SK-N-SH treated with all-trans-retinoic acid at 6 μM for 48 hours (cell line): ENCODE results near the gene FOXL3.
"Not testable (repeated sequence)": the region's sequence is repeated elsewhere in the genome, so short reads cannot be mapped to it uniquely, and the experiment has no call there.

ENCODE experiments used
- ATAC-seq: fragments of 200-7000 bp; cut with Tn5 transposase; 3 replicates; pipeline ENCODE4 v1.9.1; 2020; ENCODE audit warnings: mild to moderate bottlenecking, moderate library complexity
- ARNTL ChIP-seq: fragments of 450-650 bp; formaldehyde crosslinking; IDR thresholded peaks from 2 replicates; pipeline ENCODE4 v1.5.0; 2020; ENCODE audit warnings: low read depth, mild to moderate bottlenecking, moderate library complexity, borderline replicate concordance
- BACH2 ChIP-seq: fragments of 250-450 bp; sonication (Bioruptor Pico); IDR thresholded peaks from 2 replicates; pipeline ENCODE4 v1.9.0; 2021; ENCODE audit warnings: mild to moderate bottlenecking, borderline replicate concordance
- CSDC2 ChIP-seq: fragments of 250-450 bp; sonication (Bioruptor Pico); IDR thresholded peaks from 2 replicates; pipeline ENCODE4 v1.5.0; 2020; ENCODE audit warnings: mild to moderate bottlenecking, moderate library complexity
- ESRRG ChIP-seq: fragments of 250-450 bp; sonication (Bioruptor Pico); IDR thresholded peaks from 2 replicates; pipeline ENCODE4 v1.6.1; 2021; ENCODE audit warnings: mild to moderate bottlenecking
- GLIS3 ChIP-seq: fragments of 250-450 bp; sonication (Bioruptor Pico); IDR thresholded peaks from 2 replicates; pipeline ENCODE4 v1.5.0; 2020; ENCODE audit warnings: mild to moderate bottlenecking, moderate library complexity
- ISL1 ChIP-seq: fragments of 250-450 bp; sonication (Bioruptor Pico); IDR thresholded peaks from 2 replicates; pipeline ENCODE4 v2.1.2; 2022; ENCODE audit warnings: mild to moderate bottlenecking, moderate library complexity
- OSR1 ChIP-seq: fragments of 250-450 bp; sonication (Bioruptor Pico); IDR thresholded peaks from 2 replicates; pipeline ENCODE4 v1.8.0; 2022; ENCODE audit warnings: moderate library complexity, mild to moderate bottlenecking, inconsistent platforms
- PPARA ChIP-seq: fragments of 250-450 bp; sonication (Bioruptor Pico); IDR thresholded peaks from 2 replicates; pipeline ENCODE4 v1.5.0; 2020; ENCODE audit warnings: mild to moderate bottlenecking, borderline replicate concordance
- SNAI2 ChIP-seq: fragments of 250-450 bp; sonication (Bioruptor Pico); IDR thresholded peaks from 2 replicates; pipeline ENCODE4 v1.5.0; 2020; ENCODE audit warnings: mild to moderate bottlenecking, moderate library complexity
- TCF4 ChIP-seq: fragments of 250-450 bp; sonication (Bioruptor Pico); IDR thresholded peaks from 2 replicates; pipeline ENCODE4 v1.8.0; 2021; ENCODE audit warnings: mild to moderate bottlenecking, moderate library complexity, borderline replicate concordance
- TOX ChIP-seq: fragments of 250-450 bp; sonication (Bioruptor Pico); IDR thresholded peaks from 2 replicates; pipeline ENCODE4 v1.8.0; 2021; ENCODE audit warnings: mild to moderate bottlenecking, moderate library complexity, borderline replicate concordance
- ZC3H10 ChIP-seq: fragments of 250-450 bp; sonication (Bioruptor Pico); IDR thresholded peaks from 2 replicates; pipeline ENCODE4 v1.5.1; 2021; ENCODE audit warnings: mild to moderate bottlenecking, moderate library complexity
- ZFP3 ChIP-seq: fragments of 250-450 bp; sonication (Bioruptor Pico); IDR thresholded peaks from 2 replicates; pipeline ENCODE4 v1.5.0; 2020; ENCODE audit warnings: mild to moderate bottlenecking, moderate library complexity
- ZFP30 ChIP-seq: fragments of 450-650 bp; formaldehyde crosslinking; IDR thresholded peaks from 2 replicates; pipeline ENCODE4 v1.5.0; 2022; ENCODE audit warnings: mild to moderate bottlenecking, moderate library complexity
- ZNF565 ChIP-seq: fragments of 450-650 bp; formaldehyde crosslinking; conservative IDR thresholded peaks from 2 replicates; pipeline ENCODE4 v1.5.0; 2020; ENCODE audit warnings: low read depth, mild to moderate bottlenecking, moderate library complexity
- ZNF70 ChIP-seq: fragments of 450-650 bp; formaldehyde crosslinking; IDR thresholded peaks from 2 replicates; pipeline ENCODE4 v1.5.0; 2020; ENCODE audit warnings: mild to moderate bottlenecking, moderate library complexity
- ZNF8 ChIP-seq: fragments of 450-650 bp; formaldehyde crosslinking; IDR thresholded peaks from 2 replicates; pipeline ENCODE4 v1.5.0; 2020; ENCODE audit warnings: mild to moderate bottlenecking, moderate library complexity
- TF ChIP-seq, protein P1 (sequence below): fragments of 250-450 bp; sonication (Bioruptor Pico); IDR thresholded peaks from 2 replicates; pipeline ENCODE4 v1.5.1; 2021; ENCODE audit warnings: mild to moderate bottlenecking, moderate library complexity
- TF ChIP-seq, protein P2 (sequence below): fragments of 250-450 bp; sonication (Bioruptor Pico); IDR thresholded peaks from 2 replicates; pipeline ENCODE4 v1.5.0; 2020; ENCODE audit warnings: mild to moderate bottlenecking, moderate library complexity
- TF ChIP-seq, protein P3 (sequence below): fragments of 250-450 bp; sonication (Bioruptor Pico); IDR thresholded peaks from 2 replicates; pipeline ENCODE4 v1.8.0; 2020; ENCODE audit warnings: mild to moderate bottlenecking, moderate library complexity, borderline replicate concordance
- TF ChIP-seq, protein P4 (sequence below): fragments of 250-450 bp; sonication (Bioruptor Pico); IDR thresholded peaks from 2 replicates; pipeline ENCODE4 v1.5.1; 2020; ENCODE audit warnings: low read depth, mild to moderate bottlenecking, moderate library complexity

FOXL3 gene

DNA sequence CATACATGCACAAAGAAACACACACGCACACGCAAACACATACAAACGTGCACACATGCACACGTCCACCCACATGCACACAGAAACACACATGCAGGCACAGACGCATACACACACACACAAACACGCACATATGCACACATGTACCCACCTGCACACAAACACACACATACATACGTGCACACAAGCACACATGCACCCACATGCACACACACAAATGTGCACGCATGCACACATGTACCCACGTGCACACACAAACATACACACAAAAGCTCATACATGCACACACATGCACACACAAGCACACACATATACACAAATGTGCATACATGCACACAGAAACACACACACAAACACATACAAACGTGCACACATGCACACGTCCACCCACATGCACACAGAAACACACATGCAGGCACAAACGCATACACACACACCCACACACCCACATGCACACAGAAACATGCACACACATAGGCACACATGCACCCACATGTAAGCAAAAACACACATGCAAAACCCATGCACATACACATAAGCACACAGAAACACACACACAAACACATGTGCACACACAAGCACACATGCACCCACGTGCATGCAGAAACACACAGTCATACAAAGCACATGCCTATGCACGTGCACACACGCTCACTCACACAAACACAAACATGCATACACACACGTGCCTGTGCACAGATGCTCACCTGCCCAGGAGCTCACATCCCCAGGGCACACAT is 44.8 kb downstream of the FOXL3 start:
- ATAC-seq = no peak
- TF ChIP-seq, protein P1, sequence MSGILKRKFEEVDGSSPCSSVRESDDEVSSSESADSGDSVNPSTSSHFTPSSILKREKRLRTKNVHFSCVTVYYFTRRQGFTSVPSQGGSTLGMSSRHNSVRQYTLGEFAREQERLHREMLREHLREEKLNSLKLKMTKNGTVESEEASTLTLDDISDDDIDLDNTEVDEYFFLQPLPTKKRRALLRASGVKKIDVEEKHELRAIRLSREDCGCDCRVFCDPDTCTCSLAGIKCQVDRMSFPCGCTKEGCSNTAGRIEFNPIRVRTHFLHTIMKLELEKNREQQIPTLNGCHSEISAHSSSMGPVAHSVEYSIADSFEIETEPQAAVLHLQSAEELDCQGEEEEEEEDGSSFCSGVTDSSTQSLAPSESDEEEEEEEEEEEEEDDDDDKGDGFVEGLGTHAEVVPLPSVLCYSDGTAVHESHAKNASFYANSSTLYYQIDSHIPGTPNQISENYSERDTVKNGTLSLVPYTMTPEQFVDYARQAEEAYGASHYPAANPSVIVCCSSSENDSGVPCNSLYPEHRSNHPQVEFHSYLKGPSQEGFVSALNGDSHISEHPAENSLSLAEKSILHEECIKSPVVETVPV (CRISPR knock-in tag) = no peak
- no peak for TF ChIP-seq TOX (CRISPR knock-in tag)
- TF ChIP-seq PPARA (CRISPR knock-in tag) = no peak
- no peak for TF ChIP-seq ISL1
- TF ChIP-seq, protein P2, sequence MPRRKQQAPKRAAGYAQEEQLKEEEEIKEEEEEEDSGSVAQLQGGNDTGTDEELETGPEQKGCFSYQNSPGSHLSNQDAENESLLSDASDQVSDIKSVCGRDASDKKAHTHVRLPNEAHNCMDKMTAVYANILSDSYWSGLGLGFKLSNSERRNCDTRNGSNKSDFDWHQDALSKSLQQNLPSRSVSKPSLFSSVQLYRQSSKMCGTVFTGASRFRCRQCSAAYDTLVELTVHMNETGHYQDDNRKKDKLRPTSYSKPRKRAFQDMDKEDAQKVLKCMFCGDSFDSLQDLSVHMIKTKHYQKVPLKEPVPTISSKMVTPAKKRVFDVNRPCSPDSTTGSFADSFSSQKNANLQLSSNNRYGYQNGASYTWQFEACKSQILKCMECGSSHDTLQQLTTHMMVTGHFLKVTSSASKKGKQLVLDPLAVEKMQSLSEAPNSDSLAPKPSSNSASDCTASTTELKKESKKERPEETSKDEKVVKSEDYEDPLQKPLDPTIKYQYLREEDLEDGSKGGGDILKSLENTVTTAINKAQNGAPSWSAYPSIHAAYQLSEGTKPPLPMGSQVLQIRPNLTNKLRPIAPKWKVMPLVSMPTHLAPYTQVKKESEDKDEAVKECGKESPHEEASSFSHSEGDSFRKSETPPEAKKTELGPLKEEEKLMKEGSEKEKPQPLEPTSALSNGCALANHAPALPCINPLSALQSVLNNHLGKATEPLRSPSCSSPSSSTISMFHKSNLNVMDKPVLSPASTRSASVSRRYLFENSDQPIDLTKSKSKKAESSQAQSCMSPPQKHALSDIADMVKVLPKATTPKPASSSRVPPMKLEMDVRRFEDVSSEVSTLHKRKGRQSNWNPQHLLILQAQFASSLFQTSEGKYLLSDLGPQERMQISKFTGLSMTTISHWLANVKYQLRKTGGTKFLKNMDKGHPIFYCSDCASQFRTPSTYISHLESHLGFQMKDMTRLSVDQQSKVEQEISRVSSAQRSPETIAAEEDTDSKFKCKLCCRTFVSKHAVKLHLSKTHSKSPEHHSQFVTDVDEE (CRISPR knock-in tag) = no peak
- no peak for TF ChIP-seq ARNTL (CRISPR knock-in tag)
- TF ChIP-seq GLIS3 = no peak
- no peak for TF ChIP-seq ZNF8 (CRISPR knock-in tag)
- TF ChIP-seq ZFP3 (CRISPR knock-in tag) = no peak

DNA sequence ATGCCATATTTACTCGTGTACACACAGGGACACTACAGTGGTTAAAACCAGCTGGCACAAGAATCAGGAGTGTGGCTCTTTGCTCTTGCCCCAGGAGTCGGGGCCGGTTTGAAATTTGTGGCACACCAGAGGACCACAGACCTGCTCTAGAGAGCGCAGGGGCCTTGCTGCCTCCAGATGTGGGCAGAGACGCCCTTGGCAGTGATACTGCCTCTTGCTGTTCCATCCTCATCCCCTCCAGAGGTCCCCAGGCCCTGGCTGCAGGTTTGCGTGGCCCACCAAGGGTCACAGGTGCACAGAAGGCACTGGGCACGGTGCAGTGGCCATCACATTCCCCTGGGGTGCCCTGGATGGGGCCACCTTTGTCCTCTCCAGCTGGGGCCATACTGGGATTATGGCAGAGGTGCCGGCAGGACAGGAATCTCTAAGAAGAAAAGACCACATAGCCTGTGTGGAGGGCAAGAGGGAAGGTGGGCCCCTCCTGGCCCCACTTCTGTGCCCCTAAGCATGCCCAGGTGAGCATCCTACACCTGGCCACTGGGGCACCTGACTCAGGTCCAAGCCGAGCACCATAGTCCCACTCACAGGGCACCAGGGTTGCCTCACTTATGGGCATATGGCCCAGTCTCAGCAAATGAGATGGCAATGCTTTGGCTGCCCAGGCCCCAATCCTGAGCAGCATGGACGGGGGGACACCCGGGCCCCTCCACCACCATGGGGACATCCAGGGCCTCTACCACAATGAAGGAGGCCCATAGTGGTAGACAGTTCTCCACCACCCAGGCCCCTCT is 45.6 kb downstream of the FOXL3 start:
- no peak for ATAC-seq
- TF ChIP-seq PPARA (CRISPR knock-in tag) (no peak), ZNF70 (CRISPR knock-in tag) (no peak), TOX (CRISPR knock-in tag) (no peak), BACH2 (CRISPR knock-in tag) (no peak), ZNF8 (CRISPR knock-in tag) (no peak), ZC3H10 (CRISPR knock-in tag) (no peak), SNAI2 (CRISPR knock-in tag) (no peak), ISL1 (no peak), CSDC2 (CRISPR knock-in tag) (no peak), OSR1 (CRISPR knock-in tag) (no peak), ESRRG (CRISPR knock-in tag) (no peak), ZNF565 (CRISPR knock-in tag) (no peak), TCF4 (CRISPR knock-in tag) (no peak), ZFP30 (CRISPR knock-in tag) (no peak)
- TF ChIP-seq, protein P3, sequence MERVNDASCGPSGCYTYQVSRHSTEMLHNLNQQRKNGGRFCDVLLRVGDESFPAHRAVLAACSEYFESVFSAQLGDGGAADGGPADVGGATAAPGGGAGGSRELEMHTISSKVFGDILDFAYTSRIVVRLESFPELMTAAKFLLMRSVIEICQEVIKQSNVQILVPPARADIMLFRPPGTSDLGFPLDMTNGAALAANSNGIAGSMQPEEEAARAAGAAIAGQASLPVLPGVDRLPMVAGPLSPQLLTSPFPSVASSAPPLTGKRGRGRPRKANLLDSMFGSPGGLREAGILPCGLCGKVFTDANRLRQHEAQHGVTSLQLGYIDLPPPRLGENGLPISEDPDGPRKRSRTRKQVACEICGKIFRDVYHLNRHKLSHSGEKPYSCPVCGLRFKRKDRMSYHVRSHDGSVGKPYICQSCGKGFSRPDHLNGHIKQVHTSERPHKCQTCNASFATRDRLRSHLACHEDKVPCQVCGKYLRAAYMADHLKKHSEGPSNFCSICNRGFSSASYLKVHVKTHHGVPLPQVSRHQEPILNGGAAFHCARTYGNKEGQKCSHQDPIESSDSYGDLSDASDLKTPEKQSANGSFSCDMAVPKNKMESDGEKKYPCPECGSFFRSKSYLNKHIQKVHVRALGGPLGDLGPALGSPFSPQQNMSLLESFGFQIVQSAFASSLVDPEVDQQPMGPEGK (CRISPR knock-in tag) = no peak
- TF ChIP-seq, protein P1 (CRISPR knock-in tag) = no peak
- TF ChIP-seq, protein P4, sequence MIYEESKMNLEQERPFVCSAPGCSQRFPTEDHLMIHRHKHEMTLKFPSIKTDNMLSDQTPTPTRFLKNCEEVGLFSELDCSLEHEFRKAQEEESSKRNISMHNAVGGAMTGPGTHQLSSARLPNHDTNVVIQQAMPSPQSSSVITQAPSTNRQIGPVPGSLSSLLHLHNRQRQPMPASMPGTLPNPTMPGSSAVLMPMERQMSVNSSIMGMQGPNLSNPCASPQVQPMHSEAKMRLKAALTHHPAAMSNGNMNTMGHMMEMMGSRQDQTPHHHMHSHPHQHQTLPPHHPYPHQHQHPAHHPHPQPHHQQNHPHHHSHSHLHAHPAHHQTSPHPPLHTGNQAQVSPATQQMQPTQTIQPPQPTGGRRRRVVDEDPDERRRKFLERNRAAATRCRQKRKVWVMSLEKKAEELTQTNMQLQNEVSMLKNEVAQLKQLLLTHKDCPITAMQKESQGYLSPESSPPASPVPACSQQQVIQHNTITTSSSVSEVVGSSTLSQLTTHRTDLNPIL (CRISPR knock-in tag) = no peak

DNA sequence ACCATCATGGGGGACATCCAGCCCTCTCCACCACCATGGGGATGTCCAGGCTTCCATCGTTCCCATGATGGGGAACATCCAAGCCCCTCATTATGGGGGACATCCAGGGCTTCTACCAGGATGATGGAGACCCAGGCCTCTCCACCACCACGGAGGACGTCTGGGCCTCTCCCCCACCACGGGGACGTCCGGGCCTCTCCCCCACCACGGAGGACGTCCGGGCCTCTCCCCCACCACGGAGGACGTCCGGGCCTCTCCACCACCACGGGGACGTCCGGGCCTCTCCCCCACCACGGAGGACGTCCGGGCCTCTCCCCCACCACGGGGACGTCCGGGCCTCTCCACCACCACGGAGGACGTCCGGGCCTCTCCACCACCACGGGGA is 46.2 kb downstream of the FOXL3 start:
- not testable (repeated sequence) for ATAC-seq
